ENCODE measurements around the gene CAMTA1. TPM values are rescaled to one million over a fixed set of nuclear protein-coding genes. Genes with fewer than 3 reads are reported as not detected.

CAMTA1 gene
- total and polyA plus RNA-seq, 9 of the 15 experiments (the other 6 are each of a cell fraction or from before 2014, with no cell fraction given) = 43.9 to 161 (median 65.9) TPM

DNA sequence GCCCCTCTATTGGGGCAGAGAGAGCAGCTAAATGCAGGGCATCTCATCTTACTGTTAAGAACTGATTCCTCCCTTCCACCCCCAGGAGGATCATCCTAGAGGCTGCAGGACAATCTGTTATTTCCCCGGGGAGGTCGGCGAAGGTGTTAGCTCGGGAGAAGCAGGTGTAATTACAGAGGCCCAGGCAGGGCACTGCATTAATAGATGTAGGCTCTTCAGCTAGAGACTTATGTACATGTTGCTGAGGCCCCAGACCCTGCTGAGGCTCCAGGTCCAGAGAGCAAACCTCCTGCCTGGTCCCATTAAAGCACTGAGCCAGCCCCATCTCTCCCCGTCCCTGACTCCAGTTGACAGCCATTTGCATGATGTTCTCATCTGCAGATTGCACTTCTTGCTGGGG, 665.6 kb downstream of the CAMTA1 start (continued):
- no peak for TF ChIP-seq FOXJ3 (CRISPR knock-in tag; IDR thresholded peaks at IDR 0.05)
- TF ChIP-seq RNF2 (IDR thresholded peaks at IDR 0.05) = no peak
- no peak for TF ChIP-seq DMBX1 (CRISPR knock-in tag; IDR thresholded peaks at IDR 0.05; ENCODE audit: borderline replicate concordance)

- WGBS (ENCODE audit: insufficient coverage, low coverage, missing lambda C conversion rate) = 0% methylated on average over 5 of the region's 6 CpGs
- POLR2A ChIA-PET = no interaction called here
- CTCF ChIA-PET (ENCODE audit: low intra/inter-chr PET ratio) = interaction anchor here (1.4 kb wide), 1 partner anchor 194 kb away, joined by 5 read pairs; no protein-coding TSS in a partner anchor
- no peaks in the 10 kb centered on the region for H3K4me1 ChIP-seq (replicated peaks in 1 of 2; ENCODE audit: control insufficient read depth in 2 of 2, insufficient read depth in 2 of 2, low read length in 2 of 2)
- ATAC-seq (no peak), DNase-seq (ENCODE audit: extremely low read depth in 1 of 4, low spot score in 3 of 4) (no peak), FAIRE-seq (no peak)
- in situ Hi-C loops (cut with MboI) = no loop called here
- H3K27me3 ChIP-seq (ENCODE audit: control insufficient read depth in 2 of 2, insufficient read depth in 2 of 2, low read length in 2 of 2) = peaks cover 19 to 76% of the 10 kb centered on the region in 2 experiments; a peak in 4 of 5 replicates
- no peak overlapping the region for H3K4me2 ChIP-seq (ENCODE audit: insufficient read depth, low read length)
- intact Hi-C loops (cut with micrococcal nuclease) = loop anchor here (10.0 kb wide), 1 partner anchor 192 kb away; no protein-coding TSS in a partner anchor
- H2AFZ ChIP-seq (ENCODE audit: low read depth, low read length) = no peak overlapping the region
- H3K9ac ChIP-seq (ENCODE audit: insufficient read depth in 1 of 2, low read depth in 2 of 2, low read length in 2 of 2) = no peak overlapping the region
- H3K9me3 ChIP-seq (replicated peaks; ENCODE audit: control insufficient read depth, insufficient read depth, low read depth, low read length) = no peaks in the 10 kb centered on the region
- H3K27ac ChIP-seq (ENCODE audit: extremely low read depth, low read depth, low read length) = no peak overlapping the region
- no TSS peak for BruUV-seq (replicated peaks)
- peaks cover 11% of the 10 kb centered on the region; the same call in 1 of the 2 replicates for H4K20me1 ChIP-seq (replicated peaks; ENCODE audit: control insufficient read depth, insufficient read depth, low read length)
- no peaks in the 10 kb centered on the region for H3K79me2 ChIP-seq (ENCODE audit: control insufficient read depth, insufficient read depth, low read length)
- no peaks in the 10 kb centered on the region for H3K9me1 ChIP-seq (ENCODE audit: control insufficient read depth, insufficient read depth, low read length)
- H3K36me3 ChIP-seq (ENCODE audit: control insufficient read depth, insufficient read depth, low read length) = no peaks in the 10 kb centered on the region
- no peak overlapping the region for H3K4me3 ChIP-seq
- TF ChIP-seq, protein P1, sequence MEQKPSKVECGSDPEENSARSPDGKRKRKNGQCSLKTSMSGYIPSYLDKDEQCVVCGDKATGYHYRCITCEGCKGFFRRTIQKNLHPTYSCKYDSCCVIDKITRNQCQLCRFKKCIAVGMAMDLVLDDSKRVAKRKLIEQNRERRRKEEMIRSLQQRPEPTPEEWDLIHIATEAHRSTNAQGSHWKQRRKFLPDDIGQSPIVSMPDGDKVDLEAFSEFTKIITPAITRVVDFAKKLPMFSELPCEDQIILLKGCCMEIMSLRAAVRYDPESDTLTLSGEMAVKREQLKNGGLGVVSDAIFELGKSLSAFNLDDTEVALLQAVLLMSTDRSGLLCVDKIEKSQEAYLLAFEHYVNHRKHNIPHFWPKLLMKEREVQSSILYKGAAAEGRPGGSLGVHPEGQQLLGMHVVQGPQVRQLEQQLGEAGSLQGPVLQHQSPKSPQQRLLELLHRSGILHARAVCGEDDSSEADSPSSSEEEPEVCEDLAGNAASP (IDR thresholded peaks at IDR 0.05) = no peak
- no peak for TF ChIP-seq POLR2AphosphoS2 (IDR thresholded peaks at IDR 0.05; ENCODE audit: low read length)
- no peak for TF ChIP-seq SETDB1 (IDR thresholded peaks at IDR 0.05; ENCODE audit: low read length)
- no peak for TF ChIP-seq SMARCB1 (IDR thresholded peaks at IDR 0.05; ENCODE audit: insufficient read length, low read depth)
- TF ChIP-seq LCOR (CRISPR knock-in tag; IDR thresholded peaks at IDR 0.05) = no peak
- TF ChIP-seq, protein P2, sequence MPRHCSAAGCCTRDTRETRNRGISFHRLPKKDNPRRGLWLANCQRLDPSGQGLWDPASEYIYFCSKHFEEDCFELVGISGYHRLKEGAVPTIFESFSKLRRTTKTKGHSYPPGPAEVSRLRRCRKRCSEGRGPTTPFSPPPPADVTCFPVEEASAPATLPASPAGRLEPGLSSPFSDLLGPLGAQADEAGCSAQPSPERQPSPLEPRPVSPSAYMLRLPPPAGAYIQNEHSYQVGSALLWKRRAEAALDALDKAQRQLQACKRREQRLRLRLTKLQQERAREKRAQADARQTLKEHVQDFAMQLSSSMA (CRISPR knock-in tag; IDR thresholded peaks at IDR 0.05) = no peak
- TF ChIP-seq SUPT5H (IDR thresholded peaks at IDR 0.05) = no peak
- no peak for TF ChIP-seq TGIF2 (CRISPR knock-in tag; IDR thresholded peaks at IDR 0.05)
- no peak for TF ChIP-seq ZNF696 (CRISPR knock-in tag; conservative IDR thresholded peaks at IDR 0.05)
- TF ChIP-seq HCFC1 (IDR thresholded peaks at IDR 0.05; ENCODE audit: low read depth, low read length) = no peak
- TF ChIP-seq RBFOX2 (IDR thresholded peaks at IDR 0.05; ENCODE audit: low read depth, low read length) = no peak
- no peak for TF ChIP-seq CREB5 (CRISPR knock-in tag; IDR thresholded peaks at IDR 0.05)
- TF ChIP-seq MTF1 (CRISPR knock-in tag; IDR thresholded peaks at IDR 0.05; ENCODE audit: borderline replicate concordance) = no peak
- no peak for TF ChIP-seq DACH1 (IDR thresholded peaks at IDR 0.05; ENCODE audit: partially characterized antibody)
- TF ChIP-seq ZBTB12 (CRISPR knock-in tag; IDR thresholded peaks at IDR 0.05) = no peak
- TF ChIP-seq NR2F6 (CRISPR knock-in tag; IDR thresholded peaks at IDR 0.05) = no peak
- no peak for TF ChIP-seq ZNF76 (CRISPR knock-in tag; IDR thresholded peaks at IDR 0.05; ENCODE audit: borderline replicate concordance)
Observed at GRCh38 chr1:7453038-7453437, 667.8 kb downstream of the CAMTA1 start.
